22Rv1 (cell line): ENCODE measurements around the gene ESRRG.

Experiments
- ZFX ChIP-seq: fragments of 450-650 bp; IDR thresholded peaks from 2 replicates; pipeline ENCODE4 v1.6.1; 2017; ENCODE audit warnings: antibody characterized with exemption, borderline replicate concordance
- TF ChIP-seq, protein P1 (sequence below): fragments of 450-650 bp; IDR thresholded peaks from 2 replicates; pipeline ENCODE4 v1.5.1; 2017; ENCODE audit warnings: mild to moderate bottlenecking

DNA sequence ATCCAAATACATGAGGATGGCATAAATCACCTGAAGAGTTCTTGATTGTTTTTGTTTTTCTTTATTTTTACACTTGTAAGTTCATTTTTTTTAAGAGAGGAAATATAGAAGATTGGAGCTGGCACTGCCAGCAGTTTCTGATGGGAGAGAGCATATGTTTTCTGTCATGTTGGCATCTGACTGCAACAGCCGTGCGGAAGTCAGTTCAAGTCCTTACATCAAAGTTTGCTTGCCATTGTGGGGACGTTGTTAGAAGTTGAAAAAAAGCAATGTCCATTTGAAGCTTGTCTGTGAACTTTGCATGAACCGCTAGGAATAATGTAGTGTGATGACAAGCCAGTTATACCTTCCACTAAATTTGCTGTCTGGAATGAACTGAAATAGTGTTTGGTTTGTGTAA, 173.4 kb downstream of the ESRRG start:
- TF ChIP-seq, protein P1, sequence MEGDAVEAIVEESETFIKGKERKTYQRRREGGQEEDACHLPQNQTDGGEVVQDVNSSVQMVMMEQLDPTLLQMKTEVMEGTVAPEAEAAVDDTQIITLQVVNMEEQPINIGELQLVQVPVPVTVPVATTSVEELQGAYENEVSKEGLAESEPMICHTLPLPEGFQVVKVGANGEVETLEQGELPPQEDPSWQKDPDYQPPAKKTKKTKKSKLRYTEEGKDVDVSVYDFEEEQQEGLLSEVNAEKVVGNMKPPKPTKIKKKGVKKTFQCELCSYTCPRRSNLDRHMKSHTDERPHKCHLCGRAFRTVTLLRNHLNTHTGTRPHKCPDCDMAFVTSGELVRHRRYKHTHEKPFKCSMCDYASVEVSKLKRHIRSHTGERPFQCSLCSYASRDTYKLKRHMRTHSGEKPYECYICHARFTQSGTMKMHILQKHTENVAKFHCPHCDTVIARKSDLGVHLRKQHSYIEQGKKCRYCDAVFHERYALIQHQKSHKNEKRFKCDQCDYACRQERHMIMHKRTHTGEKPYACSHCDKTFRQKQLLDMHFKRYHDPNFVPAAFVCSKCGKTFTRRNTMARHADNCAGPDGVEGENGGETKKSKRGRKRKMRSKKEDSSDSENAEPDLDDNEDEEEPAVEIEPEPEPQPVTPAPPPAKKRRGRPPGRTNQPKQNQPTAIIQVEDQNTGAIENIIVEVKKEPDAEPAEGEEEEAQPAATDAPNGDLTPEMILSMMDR: no peak
- TF ChIP-seq ZFX: no peak
